Kidney (tissue), 14 donors: ENCODE measurements around the gene PPA2. TPM values are rescaled to one million over a fixed set of nuclear protein-coding genes. Genes with fewer than 3 reads are reported as not detected.

ENCODE experiments used
- DNase-seq, 5 donors: peaks; one replicate each; pipeline ENCODE4 v3.0.0-alpha.2; 2013 to 2020
- FAIRE-seq: peaks from 2 replicates; lab custom pipeline; 2012; peaks lifted over from hg19 to GRCh38; lab: Jason Lieb, UNC
- H3K27ac ChIP-seq, 2 donors: one replicate each; pipeline ENCODE4 v1.7.0; 2013; ENCODE audit warnings: low read depth in 2 of 2, low read length in 2 of 2, inconsistent platforms in 1 of 2
- H3K27me3 ChIP-seq: one replicate; pipeline ENCODE4 v1.7.1; 2013; ENCODE audit warnings: low read length, inconsistent platforms; ENCODE audit not compliant: control insufficient read depth, insufficient read depth
- H3K36me3 ChIP-seq, 3 donors: one replicate each; pipeline versions ENCODE4 v1.7.0 to v1.7.1; 2013; ENCODE audit warnings: low read length in 3 of 3, control low read depth in 1 of 3, inconsistent platforms in 1 of 3; ENCODE audit not compliant: insufficient read depth in 3 of 3, control insufficient read depth in 2 of 3
- H3K4me1 ChIP-seq, 3 donors: one replicate each; pipeline versions ENCODE4 v1.7.0 to v1.7.1; 2013; ENCODE audit warnings: low read length in 3 of 3, inconsistent platforms in 1 of 3, low read depth in 1 of 3; ENCODE audit not compliant: control insufficient read depth in 2 of 3, insufficient read depth in 2 of 3
- H3K4me3 ChIP-seq, 3 donors: one replicate each; pipeline versions ENCODE4 v1.7.0 to v1.8.1; 2013; ENCODE audit warnings: low read length in 3 of 3, control low read depth in 1 of 3, inconsistent platforms in 1 of 3
- H3K9ac ChIP-seq, 3 donors: one replicate each; pipeline versions ENCODE4 v1.7.0 to v1.7.1; 2013; ENCODE audit warnings: low read length in 3 of 3, control low read depth in 1 of 3, inconsistent platforms in 1 of 3
- H3K9me3 ChIP-seq, 3 donors: one replicate each; pipeline versions ENCODE4 v1.7.0 to v1.7.1; 2013; ENCODE audit warnings: low read length in 3 of 3, control low read depth in 1 of 3, inconsistent platforms in 1 of 3; ENCODE audit not compliant: control insufficient read depth in 2 of 3, insufficient read depth in 1 of 3
- intact Hi-C: fragments of 100-400 bp; cut with DNase I; formaldehyde crosslinking; loops from one replicate; pipeline ENCODE4 v1.11.1; 2022
- polyA plus RNA-seq: library from polyadenylated mRNA; stranded (reverse); fragments of 350-450 nt; fragmentation: Illumina TruSeq; extraction: RNeasy Lipid Tissue Mini Kit (QIAGEN cat#74804); gene quantifications from one replicate; pipeline ENCODE4 v1.2.3, GENCODE V29; 2014; ENCODE audit warnings: low read depth, low replicate concordance; ENCODE audit not compliant: insufficient read depth
- total RNA-seq: library from RNA; stranded (reverse); fragmentation: NEBNext Ultra II Directional; extraction: Animal tissue kit (Norgen Biotek cat#: 25700); gene quantifications from one replicate; pipeline ENCODE4 v1.2.1, GENCODE V29; 2021
- TF ChIP-seq, protein P1 (sequence below): IDR thresholded peaks from 3 replicates; pipeline ENCODE4 v1.5.1; 2012; ENCODE audit warnings: mild to moderate bottlenecking, moderate library complexity, borderline replicate concordance; ENCODE audit not compliant: insufficient read depth; ENCODE audit errors: extremely low read depth
- donor health status: control.
- donor health status: control.
- donor health status: control.
- donor health status: control.
- donor health status: control.
- donor health status: DM: yes; HTN: yes; CAD: no.
- donor health status: Normal renal cell carcinoma (clear cell type).

Gene PPA2
- total and polyA plus RNA-seq, 2 donors from 2014 or later = 84.9 to 193 TPM

DNA sequence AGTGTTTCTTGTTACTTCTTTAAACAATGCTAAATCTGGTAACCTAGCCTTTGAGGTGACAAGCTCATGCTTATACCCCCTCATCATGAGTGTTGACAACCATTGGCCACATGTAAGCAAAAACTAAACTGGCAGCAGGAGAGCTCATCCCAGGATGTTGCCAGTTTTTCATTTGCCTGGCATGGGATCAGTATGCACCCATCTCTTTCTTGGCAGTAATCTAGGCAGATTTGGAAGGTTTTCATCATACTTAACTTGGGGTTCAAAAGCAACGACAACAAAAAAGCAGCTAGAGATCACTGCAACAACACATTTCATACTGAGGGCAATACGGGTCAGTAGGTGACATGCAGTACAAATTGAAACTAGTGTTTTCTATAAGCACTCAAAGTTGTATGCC lies 122.0 kb downstream of the PPA2 start:
- DNase-seq (no peak), FAIRE-seq (no peak)
- Histone ChIP-seq H3K27ac (no peak overlapping the region), H3K36me3 (no peaks in the 10 kb centered on the region), H3K4me1 (no peaks in the 10 kb centered on the region), H3K4me3 (no peak overlapping the region), H3K9ac (no peak overlapping the region), H3K9me3 (no peaks in the 10 kb centered on the region), H3K27me3 (no peaks in the 10 kb centered on the region)
- intact Hi-C loops = no loop called here
- TF ChIP-seq, protein P1, sequence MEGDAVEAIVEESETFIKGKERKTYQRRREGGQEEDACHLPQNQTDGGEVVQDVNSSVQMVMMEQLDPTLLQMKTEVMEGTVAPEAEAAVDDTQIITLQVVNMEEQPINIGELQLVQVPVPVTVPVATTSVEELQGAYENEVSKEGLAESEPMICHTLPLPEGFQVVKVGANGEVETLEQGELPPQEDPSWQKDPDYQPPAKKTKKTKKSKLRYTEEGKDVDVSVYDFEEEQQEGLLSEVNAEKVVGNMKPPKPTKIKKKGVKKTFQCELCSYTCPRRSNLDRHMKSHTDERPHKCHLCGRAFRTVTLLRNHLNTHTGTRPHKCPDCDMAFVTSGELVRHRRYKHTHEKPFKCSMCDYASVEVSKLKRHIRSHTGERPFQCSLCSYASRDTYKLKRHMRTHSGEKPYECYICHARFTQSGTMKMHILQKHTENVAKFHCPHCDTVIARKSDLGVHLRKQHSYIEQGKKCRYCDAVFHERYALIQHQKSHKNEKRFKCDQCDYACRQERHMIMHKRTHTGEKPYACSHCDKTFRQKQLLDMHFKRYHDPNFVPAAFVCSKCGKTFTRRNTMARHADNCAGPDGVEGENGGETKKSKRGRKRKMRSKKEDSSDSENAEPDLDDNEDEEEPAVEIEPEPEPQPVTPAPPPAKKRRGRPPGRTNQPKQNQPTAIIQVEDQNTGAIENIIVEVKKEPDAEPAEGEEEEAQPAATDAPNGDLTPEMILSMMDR = no peak

DNA sequence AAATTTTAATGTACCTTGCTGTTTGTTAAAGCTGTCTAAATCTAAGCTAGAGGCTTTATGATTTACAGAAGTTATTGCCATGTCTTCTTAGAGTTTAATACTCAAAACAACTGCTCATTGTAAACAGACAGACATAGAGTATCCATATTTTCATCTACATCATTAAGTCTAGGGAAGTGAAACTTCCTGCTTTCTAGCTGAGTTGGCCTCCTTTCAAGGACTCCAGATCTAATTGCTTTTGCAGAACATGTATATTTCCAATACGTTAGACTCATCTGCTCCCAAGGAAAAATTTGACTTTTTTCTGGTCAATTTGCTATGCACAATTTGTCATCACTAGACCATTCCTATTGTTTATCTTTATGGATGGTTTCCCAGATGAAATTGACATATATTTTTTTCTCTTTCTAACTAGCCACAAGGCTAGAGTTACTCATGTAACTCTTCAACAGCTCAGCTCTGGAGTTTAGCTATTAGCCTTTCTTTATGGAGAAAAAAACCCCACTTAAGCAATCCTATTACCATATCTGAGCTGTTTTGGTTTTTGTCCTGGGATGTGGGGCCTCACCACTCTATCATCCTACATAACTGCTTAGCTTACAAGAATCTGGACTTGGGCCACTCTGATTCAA lies 122.9 kb downstream of the PPA2 start:
- Histone ChIP-seq H3K27ac (no peak overlapping the region), H3K4me1 (no peaks in the 10 kb centered on the region), H3K27me3 (no peaks in the 10 kb centered on the region), H3K9me3 (no peaks in the 10 kb centered on the region), H3K9ac (no peak overlapping the region), H3K36me3 (no peaks in the 10 kb centered on the region), H3K4me3 (no peak overlapping the region)
- DNase-seq (no peak), FAIRE-seq (no peak)
- TF ChIP-seq, protein P1 = no peak
- intact Hi-C loops = no loop called here

DNA sequence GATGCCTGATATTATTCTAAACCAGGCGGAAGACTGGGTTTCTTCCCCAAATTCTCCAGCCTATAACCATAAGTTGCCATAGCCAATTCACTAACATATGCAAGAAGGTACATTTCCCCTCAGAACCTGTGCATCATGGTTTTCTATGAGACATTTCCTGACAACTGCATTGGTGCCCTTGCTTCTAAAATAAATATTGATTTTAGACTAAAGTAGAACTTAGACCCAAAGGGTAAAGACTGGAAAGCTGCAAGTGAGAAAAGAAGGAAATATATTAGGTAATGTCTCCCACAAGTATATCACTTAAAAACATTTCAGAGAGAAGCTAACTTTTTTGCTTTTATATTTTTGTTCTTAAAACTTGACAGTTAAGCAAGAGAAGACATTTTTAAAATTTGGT lies 125.1 kb downstream of the PPA2 start:
- H3K9ac ChIP-seq = no peak overlapping the region
- no peak for DNase-seq
- H3K4me1 ChIP-seq = no peaks in the 10 kb centered on the region
- TF ChIP-seq, protein P1 = no peak
- H3K4me3 ChIP-seq = no peak overlapping the region
- intact Hi-C loops = no loop called here
- no peaks in the 10 kb centered on the region for H3K27me3 ChIP-seq
- no peak for FAIRE-seq
- no peak overlapping the region for H3K27ac ChIP-seq
- no peaks in the 10 kb centered on the region for H3K9me3 ChIP-seq
- no peaks in the 10 kb centered on the region for H3K36me3 ChIP-seq

DNA sequence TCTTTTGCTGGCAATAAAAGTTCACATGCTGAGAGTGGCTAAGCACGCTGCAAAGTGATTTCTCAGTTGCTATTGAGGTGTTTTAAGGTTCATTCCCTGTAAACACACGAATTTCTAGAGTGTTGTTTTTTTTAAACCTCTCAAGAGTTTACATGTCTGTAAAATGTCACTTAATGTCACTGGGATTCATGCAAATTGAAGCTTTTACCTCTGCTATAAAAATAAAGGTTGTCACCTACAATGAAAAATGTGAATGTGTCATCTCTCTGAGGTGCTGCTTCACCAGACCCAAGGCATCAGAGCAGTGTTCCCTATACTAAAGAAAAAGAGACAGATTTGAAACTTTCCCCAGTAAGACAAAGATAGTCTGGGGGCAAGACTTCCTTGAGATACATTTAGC lies 127.0 kb downstream of the PPA2 start:
- TF ChIP-seq, protein P1 = no peak
- DNase-seq (no peak), FAIRE-seq (no peak)
- Histone ChIP-seq H3K4me3 (no peak overlapping the region), H3K27me3 (no peaks in the 10 kb centered on the region), H3K9ac (no peak overlapping the region), H3K4me1 (no peaks in the 10 kb centered on the region), H3K9me3 (no peaks in the 10 kb centered on the region), H3K36me3 (no peaks in the 10 kb centered on the region), H3K27ac (no peak overlapping the region)
- intact Hi-C loops = no loop called here
